Neutrophil (primary cell): Measurements from ENCODE around the gene FAM83E.

Source experiments
- H3K27ac ChIP-seq: fragments of 200-600 bp; sonication (generic); 2 replicates; pipeline ENCODE4 v1.5.1; 2016; ENCODE audit warnings: mild to moderate bottlenecking, moderate library complexity
- H3K27me3 ChIP-seq: fragments of 200-600 bp; sonication (generic); 2 replicates; pipeline ENCODE4 v1.6.0; 2016; ENCODE audit warnings: mild to moderate bottlenecking
- H3K36me3 ChIP-seq: fragments of 200-600 bp; sonication (generic); 2 replicates; pipeline ENCODE4 v1.5.1; 2017
- H3K4me1 ChIP-seq, 2 experiments: fragments of 200-600 bp in 1 of 2; sonication (generic) in 1 of 2; 1 replicate in 1 of 2; 2 replicates in 1 of 2; pipeline versions ENCODE4 v1.5.1 to v1.6.1; 2013 to 2016; ENCODE audit warnings: low read depth in 1 of 2, low read length in 1 of 2, mild to moderate bottlenecking in 1 of 2, moderate library complexity in 1 of 2; ENCODE audit not compliant: control insufficient read depth in 1 of 2, insufficient read depth in 1 of 2
- H3K4me3 ChIP-seq, 2 experiments: fragments of 200-600 bp in 1 of 2; sonication (generic) in 1 of 2; 1 replicate in 1 of 2; 2 replicates in 1 of 2; pipeline ENCODE4 v1.5.1; 2013 to 2016; ENCODE audit warnings: low read depth in 1 of 2, low read length in 1 of 2, mild to moderate bottlenecking in 1 of 2, moderate library complexity in 1 of 2
- H3K9me3 ChIP-seq: fragments of 200-600 bp; sonication (generic); 2 replicates; pipeline ENCODE4 v1.5.1; 2016
- CTCF ChIP-seq: fragments of 200-600 bp; sonication (generic); IDR thresholded peaks from 2 replicates; pipeline ENCODE4 v1.5.1; 2016; ENCODE audit warnings: antibody characterized with exemption

Gene FAM83E

GRCh38 chr19:48650974-48651682 lies 36.3 kb upstream of the FAM83E start:
- Histone ChIP-seq H3K27me3 (peaks cover 35% of the 10 kb centered on the region), H3K4me3 (no peak overlapping the region), H3K4me1 (peaks cover 4 to 6% of the 10 kb centered on the region in 2 experiments), H3K36me3 (no peaks in the 10 kb centered on the region), H3K27ac (no peak overlapping the region), H3K9me3 (no peaks in the 10 kb centered on the region)
- TF ChIP-seq CTCF: no peak

GRCh38 chr19:48648134-48648533 lies 33.3 kb upstream of the FAM83E start:
- Histone ChIP-seq H3K4me1 (peaks cover 17 to 20% of the 10 kb centered on the region in 2 experiments), H3K4me3 (no peak overlapping the region), H3K9me3 (no peaks in the 10 kb centered on the region), H3K27ac (no peak overlapping the region), H3K27me3 (peaks cover 54% of the 10 kb centered on the region), H3K36me3 (no peaks in the 10 kb centered on the region)
- TF ChIP-seq CTCF: no peak

GRCh38 chr19:48646722-48647216 lies 31.9 kb upstream of the FAM83E start:
- H3K27ac ChIP-seq: no peak overlapping the region
- peaks cover 50% of the 10 kb centered on the region for H3K27me3 ChIP-seq
- H3K36me3 ChIP-seq: no peaks in the 10 kb centered on the region
- H3K4me1 ChIP-seq: peaks cover 17 to 20% of the 10 kb centered on the region in 2 experiments
- no peak for TF ChIP-seq CTCF
- H3K4me3 ChIP-seq: peak overlapping the region in 1 of 2 experiments; percentile 59
- H3K9me3 ChIP-seq: no peaks in the 10 kb centered on the region

- peak; percentile 84 for TF ChIP-seq CTCF
- H3K27ac ChIP-seq: no peak within 1 kb of the TSS
- H3K4me3 ChIP-seq: peak within 1 kb of the TSS; percentile 24 to 59
- no peaks in the 10 kb centered on the region for H3K36me3 ChIP-seq
- H3K9me3 ChIP-seq: no peaks in the 10 kb centered on the region
- peaks cover 17 to 20% of the 10 kb centered on the region in 2 experiments for H3K4me1 ChIP-seq
- H3K27me3 ChIP-seq: peaks cover 50% of the 10 kb centered on the region
These were observed 31.3 kb upstream of the FAM83E start, which contains the start of gene CA11 for GRCh38 chr19:48646001-48646721. TSS of gene CA11 (minus strand) at chr19:48646187. CDS start at chr19:48645632, 555 bp downstream.

GRCh38 chr19:48645620-48646000 lies 30.7 kb upstream of the FAM83E start:
- no peaks in the 10 kb centered on the region for H3K9me3 ChIP-seq
- H3K27me3 ChIP-seq: peaks cover 50% of the 10 kb centered on the region
- H3K4me1 ChIP-seq: peaks cover 17 to 20% of the 10 kb centered on the region in 2 experiments
- no peaks in the 10 kb centered on the region for H3K36me3 ChIP-seq
- no peak overlapping the region for H3K27ac ChIP-seq
- no peak for TF ChIP-seq CTCF
- peak overlapping the region; percentile 24 to 59 for H3K4me3 ChIP-seq
